IPS-11a (cell line): Measurements from ENCODE around the gene TMPRSS11D.

Source experiments
- H3K4me3 ChIP-seq: one replicate; pipeline ENCODE4 v1.5.1; 2013; ENCODE audit warnings: low read depth, low read length, control low read depth

Gene TMPRSS11D

GRCh38 chr4:67883902-67884301 is at the start of gene TMPRSS11D:
Gene TMPRSS11D (minus strand): TSS chr4:67884002. CDS start chr4:67883933, 69 bp downstream.
- no peak within 1 kb of the TSS for H3K4me3 ChIP-seq

GRCh38 chr4:67933038-67933437 is 49.2 kb upstream of the TMPRSS11D start:
- no peak overlapping the region for H3K4me3 ChIP-seq

- no peak overlapping the region for H3K4me3 ChIP-seq
Measured at GRCh38 chr4:67931256-67931655, 47.5 kb upstream of the TMPRSS11D start.

- H3K4me3 ChIP-seq = no peak overlapping the region
Measured at GRCh38 chr4:67929426-67929825, 45.6 kb upstream of the TMPRSS11D start.

- H3K4me3 ChIP-seq = no peak overlapping the region
Measured at GRCh38 chr4:67928546-67928945, 44.7 kb upstream of the TMPRSS11D start.

GRCh38 chr4:67927251-67927650 is 43.4 kb upstream of the TMPRSS11D start:
- no peak overlapping the region for H3K4me3 ChIP-seq

- no peak overlapping the region for H3K4me3 ChIP-seq
Measured at GRCh38 chr4:67926485-67926884, 42.7 kb upstream of the TMPRSS11D start.

GRCh38 chr4:67922697-67923096 is 38.9 kb upstream of the TMPRSS11D start:
- H3K4me3 ChIP-seq = no peak overlapping the region

GRCh38 chr4:67918428-67918827 is 34.6 kb upstream of the TMPRSS11D start:
- H3K4me3 ChIP-seq = no peak overlapping the region

- no peak overlapping the region for H3K4me3 ChIP-seq
Measured at GRCh38 chr4:67915400-67915966, 31.7 kb upstream of the TMPRSS11D start.

GRCh38 chr4:67912080-67912479 is 28.3 kb upstream of the TMPRSS11D start:
- H3K4me3 ChIP-seq = no peak overlapping the region

GRCh38 chr4:67911638-67912037 is 27.8 kb upstream of the TMPRSS11D start:
- no peak overlapping the region for H3K4me3 ChIP-seq

- no peak overlapping the region for H3K4me3 ChIP-seq
Measured at GRCh38 chr4:67911141-67911540, 27.3 kb upstream of the TMPRSS11D start.

GRCh38 chr4:67910585-67910905 is 26.7 kb upstream of the TMPRSS11D start:
- H3K4me3 ChIP-seq = no peak overlapping the region

GRCh38 chr4:67909905-67910584 is 26.2 kb upstream of the TMPRSS11D start:
- H3K4me3 ChIP-seq = no peak overlapping the region

GRCh38 chr4:67907650-67908049 is 23.8 kb upstream of the TMPRSS11D start:
- no peak overlapping the region for H3K4me3 ChIP-seq

GRCh38 chr4:67899096-67899495 is 15.3 kb upstream of the TMPRSS11D start:
- H3K4me3 ChIP-seq = no peak overlapping the region

- H3K4me3 ChIP-seq = no peak overlapping the region
Measured at GRCh38 chr4:67897686-67898085, 13.9 kb upstream of the TMPRSS11D start.

GRCh38 chr4:67896421-67897065 is 12.7 kb upstream of the TMPRSS11D start:
- H3K4me3 ChIP-seq = no peak overlapping the region

- H3K4me3 ChIP-seq = no peak overlapping the region
Measured at GRCh38 chr4:67894659-67895058, 10.9 kb upstream of the TMPRSS11D start.

GRCh38 chr4:67892905-67893304 is 9.1 kb upstream of the TMPRSS11D start:
- no peak overlapping the region for H3K4me3 ChIP-seq

GRCh38 chr4:67892253-67892652 is 8.5 kb upstream of the TMPRSS11D start:
- no peak overlapping the region for H3K4me3 ChIP-seq
